CD4-positive, alpha-beta T cell treated with Interleukin-17A for 4 hours (primary cell): ENCODE measurements around the gene ATP2B1.

Experiments used
- DNase-seq: peaks from one replicate; pipeline ENCODE4 v3.0.0-alpha.2; 2020; ENCODE audit warnings: mixed read lengths

The ATP2B1 gene

GRCh38 chr12:89650239-89650638, 58.4 kb downstream of the ATP2B1 start:
- DNase-seq = no peak

DNA sequence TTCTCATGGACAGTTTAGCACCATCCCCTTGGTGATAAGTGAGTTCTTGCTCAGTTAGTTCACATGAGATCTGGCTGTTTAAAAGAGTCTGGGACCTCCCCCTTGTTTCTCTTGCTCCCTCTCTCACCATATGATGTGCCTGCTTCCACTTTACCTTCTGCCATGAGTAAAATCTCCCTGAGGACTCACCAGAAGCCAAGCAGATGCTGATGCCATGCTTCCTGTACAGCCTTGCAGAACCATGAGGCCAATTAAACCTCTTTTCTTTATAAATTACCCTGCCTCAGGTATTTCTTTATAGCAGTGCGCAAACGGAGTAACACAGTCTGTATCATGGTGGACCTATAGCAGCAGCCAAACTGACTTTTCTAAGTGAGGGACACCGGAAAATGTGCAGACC, 58.8 kb downstream of the ATP2B1 start:
- DNase-seq = no peak

DNA sequence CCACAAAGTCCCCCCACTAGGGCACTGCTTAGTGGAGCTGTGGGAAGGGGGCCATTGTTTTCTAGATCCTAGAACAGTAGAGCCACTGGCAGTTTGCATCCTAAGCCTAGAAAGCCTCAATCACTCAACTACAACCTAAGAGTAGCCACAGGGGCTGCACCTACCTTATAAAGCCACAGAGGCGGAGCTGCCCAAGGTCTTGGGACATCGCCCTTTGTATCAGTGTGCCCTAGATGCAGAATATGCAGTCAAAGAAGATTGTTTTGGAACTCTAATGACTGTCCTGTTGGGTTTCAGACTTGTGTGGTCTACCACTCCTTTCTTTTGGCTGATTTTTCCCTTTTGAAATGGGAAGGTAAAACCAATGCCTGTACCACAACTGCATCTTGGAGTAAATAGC, 59.5 kb downstream of the ATP2B1 start:
- DNase-seq = no peak

- no peak for DNase-seq
These were observed 60.3 kb downstream of the ATP2B1 start for GRCh38 chr12:89648211-89648930.

DNA sequence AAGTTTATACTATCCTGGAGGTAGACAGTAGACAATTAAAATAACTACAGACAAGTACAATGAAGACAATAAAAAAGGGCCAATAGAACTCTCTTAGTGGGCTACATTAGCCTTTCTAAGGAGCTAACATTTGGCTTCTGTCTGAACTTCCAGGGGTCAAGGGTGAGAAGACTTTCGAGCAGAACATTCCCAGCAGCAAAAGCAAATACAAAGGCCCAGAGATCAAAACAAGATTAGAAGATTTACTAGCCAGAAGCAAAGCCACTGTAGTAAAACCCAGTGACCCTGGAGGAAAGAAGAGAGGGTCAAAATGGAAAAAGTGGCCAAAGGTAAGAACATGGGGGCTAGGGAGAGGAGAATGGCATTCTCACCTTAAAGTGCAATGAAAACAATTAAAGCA, 63.2 kb downstream of the ATP2B1 start:
- no peak for DNase-seq

DNA sequence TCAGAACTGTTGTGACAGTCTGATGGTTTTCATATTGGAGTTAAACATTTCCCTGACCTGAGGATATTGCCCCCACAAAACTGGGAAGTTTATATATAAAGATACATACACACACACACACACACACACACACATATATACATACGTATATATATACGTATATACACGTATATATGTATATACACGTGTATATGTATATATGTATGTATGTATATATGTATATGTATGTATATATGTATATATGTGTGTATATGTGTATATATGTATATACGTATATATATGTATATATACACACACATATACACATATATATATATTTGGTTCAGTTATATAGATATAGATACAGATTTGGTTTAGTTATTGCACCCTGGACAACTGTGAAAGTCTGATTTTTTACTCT, 65.7 kb downstream of the ATP2B1 start:
- DNase-seq = no peak

- no peak for DNase-seq
These were observed 71.9 kb downstream of the ATP2B1 start for GRCh38 chr12:89636776-89637160.

DNA sequence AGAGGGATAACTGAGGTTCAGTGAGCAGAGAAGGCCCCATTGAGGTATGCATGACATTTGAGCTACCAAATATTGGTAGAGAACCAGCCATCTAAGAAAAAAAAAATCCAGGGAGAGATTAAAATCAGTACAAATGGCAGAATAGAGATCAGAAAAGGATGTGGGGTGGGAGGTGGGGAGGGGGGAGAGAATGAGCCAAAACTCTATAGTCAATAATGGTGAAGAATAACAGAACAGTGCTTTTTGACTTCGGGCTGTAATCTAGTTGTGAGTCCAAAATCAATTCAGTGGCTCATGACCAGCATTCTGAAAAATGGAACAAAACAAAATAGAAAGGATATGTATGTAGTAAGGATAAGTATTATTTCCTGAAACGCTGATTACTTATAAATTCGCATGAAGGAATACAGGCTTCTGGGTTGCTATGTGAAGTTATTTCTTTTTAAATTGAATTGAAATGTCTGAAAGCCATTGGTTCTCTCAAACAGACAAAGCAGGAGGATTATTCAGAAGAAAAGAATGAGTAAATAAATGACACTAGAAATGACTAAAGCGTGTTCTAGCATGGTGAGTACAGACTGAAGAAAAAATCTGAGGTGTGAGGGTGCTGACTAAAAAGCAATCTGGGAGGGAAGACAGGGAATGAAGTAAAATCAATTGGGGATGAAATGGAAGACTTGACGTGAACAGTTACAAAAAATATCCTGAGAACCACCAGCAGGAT, 72.4 kb downstream of the ATP2B1 start:
- no peak for DNase-seq

DNA sequence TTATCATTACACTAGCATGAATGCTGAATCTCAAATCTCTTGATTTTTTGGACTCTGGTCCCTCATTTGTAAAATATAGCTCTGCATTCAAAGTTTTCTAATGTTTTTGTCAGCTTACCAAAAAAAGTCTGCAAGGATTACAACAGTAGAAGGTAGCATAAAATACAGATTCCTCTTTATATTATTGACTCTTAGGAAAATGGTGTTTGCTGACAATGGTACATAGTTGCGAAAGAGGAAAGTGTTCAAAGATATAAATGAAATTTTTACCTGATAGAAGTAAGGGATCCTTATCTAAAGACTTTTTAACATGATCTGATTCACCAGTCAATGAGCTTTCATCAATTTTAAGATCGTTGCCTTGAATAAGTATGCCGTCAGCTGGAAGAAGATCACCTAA, 74.1 kb downstream of the ATP2B1 start:
- no peak for DNase-seq

DNA sequence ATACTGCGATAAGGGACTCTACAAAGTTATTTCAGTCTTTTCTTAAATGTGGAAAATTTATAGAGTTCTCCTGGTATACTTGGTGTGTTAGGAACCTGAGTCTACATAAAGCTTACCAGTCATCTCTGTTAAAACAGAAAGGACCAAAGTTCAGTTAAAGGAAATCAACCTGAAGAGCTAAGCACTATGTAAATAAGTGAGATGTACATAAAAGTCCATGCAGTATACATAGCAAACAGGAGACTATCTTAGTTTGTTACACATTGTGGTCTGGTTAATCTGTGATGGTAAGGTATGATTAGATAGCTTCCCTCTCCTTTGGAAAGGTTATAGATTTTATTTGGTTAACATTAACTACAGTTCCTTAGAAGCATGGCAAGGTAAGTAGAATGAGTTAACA, 75.9 kb downstream of the ATP2B1 start:
- no peak for DNase-seq

- DNase-seq = no peak
These were observed 86.5 kb downstream of the ATP2B1 start for GRCh38 chr12:89622115-89622514.

- DNase-seq = no peak
These were observed 87.1 kb downstream of the ATP2B1 start for GRCh38 chr12:89621521-89621920.

- no peak for DNase-seq
These were observed 88.9 kb downstream of the ATP2B1 start for GRCh38 chr12:89619764-89620163.

- no peak for DNase-seq
These were observed 90.3 kb downstream of the ATP2B1 start for GRCh38 chr12:89618113-89618862.

GRCh38 chr12:89610366-89610765, 98.3 kb downstream of the ATP2B1 start:
- DNase-seq = no peak

- no peak for DNase-seq
These were observed 105.0 kb downstream of the ATP2B1 start for GRCh38 chr12:89603678-89604077.

- DNase-seq = no peak
These were observed 110.9 kb downstream of the ATP2B1 start for GRCh38 chr12:89597770-89598169.

GRCh38 chr12:89597210-89597609, 111.4 kb downstream of the ATP2B1 start:
- DNase-seq = no peak

DNA sequence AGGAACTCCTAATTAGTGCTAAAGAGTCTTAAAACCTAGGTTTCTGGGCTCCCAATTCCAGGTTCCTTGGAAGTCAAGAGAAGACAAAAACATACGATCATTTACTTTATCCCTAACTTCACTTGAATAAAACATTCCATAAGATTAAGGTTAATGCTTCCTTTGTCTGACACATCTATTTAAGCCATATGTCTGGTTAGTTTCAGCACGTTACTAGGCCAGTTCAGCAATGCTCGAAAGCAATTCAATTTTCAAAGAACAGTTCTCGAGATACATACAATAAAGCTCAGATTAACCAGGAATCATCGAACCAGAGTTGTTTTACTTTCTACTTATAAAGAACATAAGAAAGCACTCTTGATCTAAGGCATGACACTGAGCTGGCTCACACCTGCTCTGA, 114.8 kb downstream of the ATP2B1 start:
- DNase-seq = no peak

DNA sequence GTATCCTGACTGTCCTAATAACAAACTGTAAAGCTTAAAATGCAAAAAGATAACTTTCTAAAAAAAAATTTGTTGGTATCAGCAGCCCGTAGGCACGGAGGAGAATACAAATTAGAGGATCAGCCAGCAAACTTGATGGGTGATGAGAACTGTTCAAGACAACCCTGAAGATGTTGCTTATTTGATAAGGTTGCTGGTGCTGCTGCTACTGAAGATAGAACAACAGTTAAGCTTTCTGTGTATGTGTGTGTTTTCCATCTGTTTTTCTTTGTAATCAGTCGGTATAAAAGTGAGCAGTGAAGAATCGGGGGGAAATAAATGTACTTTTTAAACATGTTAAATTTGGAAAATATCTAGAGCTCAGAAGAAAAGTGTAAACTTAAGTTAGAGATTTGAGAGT, 115.4 kb downstream of the ATP2B1 start:
- no peak for DNase-seq

- DNase-seq = no peak
These were observed 118.9 kb downstream of the ATP2B1 start for GRCh38 chr12:89589753-89590152.

DNA sequence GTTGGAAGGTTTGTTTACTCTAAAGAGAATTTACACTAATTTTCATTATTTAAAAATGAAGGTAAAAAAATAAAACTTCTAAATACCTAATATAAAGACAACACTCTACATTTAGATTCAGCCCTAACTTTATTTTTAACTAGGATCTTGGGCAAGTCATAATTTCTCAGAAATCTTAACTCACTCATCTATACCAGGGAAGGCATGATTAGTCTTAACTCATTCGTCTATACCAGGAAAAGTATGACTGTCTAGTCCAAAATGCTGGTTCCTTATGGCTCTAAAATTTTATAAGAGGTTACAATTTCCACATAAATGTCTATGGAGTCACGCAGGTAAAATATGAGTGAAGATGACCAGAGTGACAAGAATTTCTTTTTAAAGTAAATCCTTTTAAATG, 130.1 kb downstream of the ATP2B1 start:
- no peak for DNase-seq

- DNase-seq = no peak
These were observed 131.9 kb downstream of the ATP2B1 start for GRCh38 chr12:89576572-89577220.
